Spleen (tissue), 7 donors: ENCODE measurements around the gene TMEM175.
A peak's percentile ranks its signal among the peaks of the same experiment; 100 is the strongest.

ENCODE experiments used
- POLR2A ChIP-seq, 3 donors: fragments of 450-650 bp; IDR thresholded peaks; one replicate each; pipeline ENCODE4 v1.5.1; 2017; ENCODE audit warnings: antibody characterized with exemption in 3 of 3, mild to moderate bottlenecking in 1 of 3
- POLR2AphosphoS5 ChIP-seq, 3 donors: sonication (generic); formaldehyde crosslinking; IDR thresholded peaks; one replicate each; pipeline ENCODE4 v1.5.1; 2017; ENCODE audit warnings: antibody characterized with exemption in 3 of 3
- TF ChIP-seq, protein P1 (sequence below), 11 experiments: fragments of 200-600 bp in 7 of 11; fragments of 450-650 bp in 4 of 11; sonication (generic) in 4 of 11; IDR thresholded peaks in 8 of 11; conservative IDR thresholded peaks in 3 of 11; 1 replicate in 7 of 11; 2 replicates in 4 of 11; pipeline versions ENCODE4 v1.4.0 to v1.8.0; 2016 to 2021; ENCODE audit warnings: antibody characterized with exemption in 11 of 11, inconsistent platforms in 4 of 11, mild to moderate bottlenecking in 1 of 11
- donor health status: DM: no; HTN: no; CAD: no; lungs with moderate emphysema.
- donor health status: DM: no; HTN: no; CAD: no.
- donor health status: DM: no; HTN: no; CAD: no.

DNA sequence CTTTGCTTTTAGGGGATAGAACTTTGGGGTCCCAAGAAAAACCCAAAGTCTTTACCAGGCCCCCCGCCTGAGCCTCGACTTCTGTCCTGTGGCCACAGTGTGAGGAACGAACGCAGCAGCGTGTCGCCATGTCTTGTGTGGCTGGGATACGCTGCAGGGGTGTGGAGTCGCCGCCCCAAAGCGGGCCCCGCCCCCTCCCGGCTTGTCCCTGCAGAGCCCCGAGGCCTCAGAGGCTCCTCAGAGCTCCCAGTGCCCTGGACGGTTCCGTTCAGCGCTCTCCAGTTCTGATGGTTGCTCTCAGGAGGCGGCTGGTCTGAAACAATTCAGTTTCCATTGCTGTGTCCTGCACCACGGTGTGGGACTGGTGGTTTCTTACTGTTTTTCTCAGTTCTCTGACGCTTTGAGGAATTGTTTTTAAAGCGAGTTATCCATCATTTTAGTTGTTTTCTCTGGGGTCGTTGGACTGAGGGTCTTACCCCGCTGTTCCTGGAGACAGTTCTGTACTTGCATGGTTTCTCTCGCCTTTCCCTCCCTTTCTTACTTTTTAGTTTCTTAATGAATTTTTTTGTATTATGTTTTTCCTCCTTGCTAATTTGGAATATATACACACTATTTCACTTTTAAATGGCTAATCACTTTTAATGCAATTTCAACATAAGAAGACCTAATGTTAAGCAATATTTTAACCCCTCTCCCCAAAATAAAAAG is 53.0 kb downstream of the TMEM175 start:
- TF ChIP-seq, protein P1, sequence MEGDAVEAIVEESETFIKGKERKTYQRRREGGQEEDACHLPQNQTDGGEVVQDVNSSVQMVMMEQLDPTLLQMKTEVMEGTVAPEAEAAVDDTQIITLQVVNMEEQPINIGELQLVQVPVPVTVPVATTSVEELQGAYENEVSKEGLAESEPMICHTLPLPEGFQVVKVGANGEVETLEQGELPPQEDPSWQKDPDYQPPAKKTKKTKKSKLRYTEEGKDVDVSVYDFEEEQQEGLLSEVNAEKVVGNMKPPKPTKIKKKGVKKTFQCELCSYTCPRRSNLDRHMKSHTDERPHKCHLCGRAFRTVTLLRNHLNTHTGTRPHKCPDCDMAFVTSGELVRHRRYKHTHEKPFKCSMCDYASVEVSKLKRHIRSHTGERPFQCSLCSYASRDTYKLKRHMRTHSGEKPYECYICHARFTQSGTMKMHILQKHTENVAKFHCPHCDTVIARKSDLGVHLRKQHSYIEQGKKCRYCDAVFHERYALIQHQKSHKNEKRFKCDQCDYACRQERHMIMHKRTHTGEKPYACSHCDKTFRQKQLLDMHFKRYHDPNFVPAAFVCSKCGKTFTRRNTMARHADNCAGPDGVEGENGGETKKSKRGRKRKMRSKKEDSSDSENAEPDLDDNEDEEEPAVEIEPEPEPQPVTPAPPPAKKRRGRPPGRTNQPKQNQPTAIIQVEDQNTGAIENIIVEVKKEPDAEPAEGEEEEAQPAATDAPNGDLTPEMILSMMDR (IDR thresholded peaks at IDR 0.05 in 8 of 11, conservative IDR thresholded peaks at IDR 0.05 in 3 of 11): peak in 2 of 11 experiments; percentile 14 to 19
- TF ChIP-seq POLR2AphosphoS5 (IDR thresholded peaks at IDR 0.05): peak; percentile 48 to 70 (median 69)
- TF ChIP-seq POLR2A (IDR thresholded peaks at IDR 0.05): no peak
